Calu3 (cell line): Measurements from ENCODE around the gene TMEM63B. TPM values are rescaled to one million over a fixed set of nuclear protein-coding genes. Genes with fewer than 3 reads are reported as not detected.
"Not testable (repeated sequence)": the region's sequence is repeated elsewhere in the genome, so short reads cannot be mapped to it uniquely, and the experiment has no call there.

Experiments
- BruUV-seq: library from RNA; stranded (reverse); fragments of 400-500 nt; replicated peaks from 2 replicates; lab custom pipeline; 2021; lab: Mats Ljungman, UMichigan
- CTCF ChIA-PET: fragments of 300-600 bp; sonication (Branson Sonifier 250); formaldehyde crosslinking; loops from one replicate; lab custom pipeline; 2022; ENCODE audit warnings: antibody characterized with exemption; lab: Charles Lee
- DNase-seq: peaks from one replicate; pipeline ENCODE4 v3.0.0; 2022
- H3K27ac Mint-ChIP-seq: one replicate; pipeline ENCODE4 v1.8.0; 2022; ENCODE audit warnings: mixed read lengths; ENCODE audit not compliant: unreplicated experiment
- H3K27me3 Mint-ChIP-seq: one replicate; pipeline ENCODE4 v1.8.0; 2022; ENCODE audit warnings: mixed read lengths; ENCODE audit not compliant: unreplicated experiment
- H3K36me3 Mint-ChIP-seq: one replicate; pipeline ENCODE4 v1.8.0; 2022; ENCODE audit warnings: mild to moderate bottlenecking, moderate library complexity, mixed read lengths; ENCODE audit not compliant: insufficient read depth, unreplicated experiment
- H3K4me1 Mint-ChIP-seq: one replicate; pipeline ENCODE4 v1.8.0; 2022; ENCODE audit warnings: mild to moderate bottlenecking, low read depth, mixed read lengths; ENCODE audit not compliant: unreplicated experiment
- H3K4me3 Mint-ChIP-seq: one replicate; pipeline ENCODE4 v1.8.0; 2022; ENCODE audit warnings: mild to moderate bottlenecking, low read depth, moderate library complexity, mixed read lengths; ENCODE audit not compliant: unreplicated experiment
- H3K9me3 Mint-ChIP-seq: one replicate; pipeline ENCODE4 v1.8.0; 2022; ENCODE audit warnings: low read depth, mixed read lengths; ENCODE audit not compliant: unreplicated experiment
- CTCF ChIP-seq: fragments of 200-600 bp; IDR thresholded peaks from one replicate; pipeline ENCODE4 v1.8.0; 2022; ENCODE audit warnings: antibody characterized with exemption; ENCODE audit not compliant: unreplicated experiment
- intact Hi-C: fragments of 100-400 bp; cut with micrococcal nuclease; formaldehyde crosslinking; loops from one replicate; pipeline ENCODE4 v1.10.0; 2022; ENCODE audit not compliant: unreplicated experiment
- total RNA-seq: library from RNA; stranded (reverse); gene quantifications from 2 replicates; pipeline ENCODE4 v1.2.3, GENCODE V29; 2022

TMEM63B gene
- total RNA-seq, 1 experiment from 2014 or later, result 84.2 TPM

GRCh38 chr6:44190715-44191114 is 63.4 kb downstream of the TMEM63B start:
- Mint-ChIP-seq H3K4me1 (peaks cover 18% of the 10 kb centered on the region), H3K4me3 (no peak overlapping the region), H3K9me3 (no peaks in the 10 kb centered on the region), H3K36me3 (no peaks in the 10 kb centered on the region), H3K27ac (no peak overlapping the region), H3K27me3 (peaks cover 34% of the 10 kb centered on the region)
- CTCF ChIA-PET, result no interaction called here
- no TSS peak for BruUV-seq
- TF ChIP-seq CTCF, result no peak
- intact Hi-C loops, result no loop called here
- no peak for DNase-seq

- Mint-ChIP-seq H3K4me3 (no peak overlapping the region), H3K27me3 (peaks cover 23% of the 10 kb centered on the region), H3K9me3 (no peaks in the 10 kb centered on the region), H3K36me3 (no peaks in the 10 kb centered on the region), H3K4me1 (peaks cover 9% of the 10 kb centered on the region), H3K27ac (peak overlapping the region; percentile 10)
- no peak for DNase-seq
- CTCF ChIA-PET, result interaction anchor here (1.0 kb wide), 1 partner anchor 11 kb away, joined by 3 read pairs; no protein-coding TSS in a partner anchor
- BruUV-seq, result no TSS peak
- TF ChIP-seq CTCF, result no peak
- intact Hi-C loops, result no loop called here
These were observed 65.2 kb downstream of the TMEM63B start for GRCh38 chr6:44192428-44193041.

- TF ChIP-seq CTCF, result no peak
- Mint-ChIP-seq H3K4me1 (peaks cover 9% of the 10 kb centered on the region), H3K27me3 (peaks cover 23% of the 10 kb centered on the region), H3K4me3 (no peak overlapping the region), H3K36me3 (no peaks in the 10 kb centered on the region), H3K9me3 (no peaks in the 10 kb centered on the region), H3K27ac (no peak overlapping the region)
- no TSS peak for BruUV-seq
- no peak for DNase-seq
- CTCF ChIA-PET, result interaction anchor here (1.0 kb wide), 1 partner anchor 10 kb away, joined by 3 read pairs; no protein-coding TSS in a partner anchor
- intact Hi-C loops, result no loop called here
These were observed 66.1 kb downstream of the TMEM63B start for GRCh38 chr6:44193307-44193910.

- H3K27me3 Mint-ChIP-seq, result peaks cover 19% of the 10 kb centered on the region
- CTCF ChIA-PET, result interaction anchor here (1.0 kb wide), 1 partner anchor 27 kb away, joined by 4 read pairs; no protein-coding TSS in a partner anchor
- no peak for TF ChIP-seq CTCF
- intact Hi-C loops, result no loop called here
- no peak for DNase-seq
- no peak overlapping the region for H3K4me3 Mint-ChIP-seq
- no peak overlapping the region for H3K27ac Mint-ChIP-seq
- no TSS peak for BruUV-seq
- no peaks in the 10 kb centered on the region for H3K9me3 Mint-ChIP-seq
- peaks cover 9% of the 10 kb centered on the region for H3K4me1 Mint-ChIP-seq
- no peaks in the 10 kb centered on the region for H3K36me3 Mint-ChIP-seq
These were observed 67.0 kb downstream of the TMEM63B start for GRCh38 chr6:44194326-44194725.

GRCh38 chr6:44196351-44196750 is 69.0 kb downstream of the TMEM63B start:
- H3K9me3 Mint-ChIP-seq, intact Hi-C loops, H3K36me3 Mint-ChIP-seq, H3K27ac Mint-ChIP-seq, BruUV-seq, H3K4me3 Mint-ChIP-seq, CTCF ChIA-PET, DNase-seq, H3K4me1 Mint-ChIP-seq: not testable (repeated sequence)
- H3K27me3 Mint-ChIP-seq, result peaks cover 14% of the 10 kb centered on the region
